ENCODE data around the gene LIFR. TPM values are rescaled to one million over a fixed set of nuclear protein-coding genes. Genes with fewer than 3 reads are reported as not detected.
"Not testable (repeated sequence)": the region's sequence is repeated elsewhere in the genome, so short reads cannot be mapped to it uniquely, and the experiment has no call there.

LIFR gene
- total RNA-seq, 1 donor from 2014 or later, result 116 TPM

- intact Hi-C loops (cut with DNase I), result no loop called here
- DNase-seq (ENCODE audit: low spot score in 2 of 2), result no peak
- TF ChIP-seq CTCF (IDR thresholded peaks at IDR 0.05), result no peak
Observed at GRCh38 chr5:38569180-38569579, 12.7 kb upstream of the LIFR start.

GRCh38 chr5:38567306-38567705 is 10.9 kb upstream of the LIFR start:
- H3K4me3 ChIP-seq; H3K27me3 ChIP-seq; H3K27ac ChIP-seq; H3K4me1 ChIP-seq; DNase-seq (ENCODE audit: low spot score in 2 of 2); intact Hi-C loops (cut with DNase I); H3K9me3 ChIP-seq; H3K36me3 ChIP-seq: not testable (repeated sequence)

More at GRCh38 chr5:38569180-38569579, 12.7 kb upstream of the LIFR start:
- H3K4me3 ChIP-seq, result no peak overlapping the region
- no peak overlapping the region for H3K27ac ChIP-seq
- H3K36me3 ChIP-seq, result no peaks in the 10 kb centered on the region
- H3K4me1 ChIP-seq, result no peaks in the 10 kb centered on the region
- H3K27me3 ChIP-seq, result no peaks in the 10 kb centered on the region
- no peaks in the 10 kb centered on the region for H3K9me3 ChIP-seq

- Histone ChIP-seq H3K4me1 (no peaks in the 10 kb centered on the region), H3K4me3 (no peak overlapping the region), H3K27me3 (no peaks in the 10 kb centered on the region), H3K27ac (no peak overlapping the region), H3K36me3 (no peaks in the 10 kb centered on the region), H3K9me3 (no peaks in the 10 kb centered on the region)
- intact Hi-C loops (cut with DNase I), result no loop called here
- no peak for DNase-seq (ENCODE audit: low spot score in 2 of 2)
- TF ChIP-seq CTCF (IDR thresholded peaks at IDR 0.05), result no peak
Observed at GRCh38 chr5:38563624-38564023, 7.2 kb upstream of the LIFR start.

GRCh38 chr5:38562444-38563210 is 6.2 kb upstream of the LIFR start:
- Histone ChIP-seq H3K27ac (no peak overlapping the region), H3K4me1 (peaks cover 0 to 2% of the 10 kb centered on the region in 2 donors), H3K36me3 (no peaks in the 10 kb centered on the region), H3K4me3 (no peak overlapping the region), H3K9me3 (no peaks in the 10 kb centered on the region), H3K27me3 (no peaks in the 10 kb centered on the region)
- no peak for TF ChIP-seq CTCF (IDR thresholded peaks at IDR 0.05)
- intact Hi-C loops (cut with DNase I), result no loop called here
- no peak for DNase-seq (ENCODE audit: low spot score in 2 of 2)

- no peaks in the 10 kb centered on the region for H3K9me3 ChIP-seq
- H3K4me3 ChIP-seq, result no peak overlapping the region
- peaks cover 0 to 3% of the 10 kb centered on the region in 2 donors for H3K4me1 ChIP-seq
- no peak for DNase-seq (ENCODE audit: low spot score in 2 of 2)
- H3K27ac ChIP-seq, result no peak overlapping the region
- intact Hi-C loops (cut with DNase I), result loop anchor here (5.0 to 10.0 kb wide), 2 partner anchors 47 to 515 kb away; partner anchors contain the start of gene RICTOR
- no peak for TF ChIP-seq CTCF (IDR thresholded peaks at IDR 0.05)
- no peaks in the 10 kb centered on the region for H3K27me3 ChIP-seq
- H3K36me3 ChIP-seq, result no peaks in the 10 kb centered on the region
Observed at GRCh38 chr5:38559428-38559827, 3.0 kb upstream of the LIFR start.

GRCh38 chr5:38557792-38558191 is 1.3 kb upstream of the LIFR start:
- no peak for TF ChIP-seq CTCF (IDR thresholded peaks at IDR 0.05)
- intact Hi-C loops (cut with DNase I), result loop anchor here (2.0 to 10.0 kb wide), 5 partner anchors 45 to 517 kb away; partner anchors contain the start of gene RICTOR
- peak overlapping the region in 1 of 2 donors; percentile 91 for H3K27ac ChIP-seq

More at GRCh38 chr5:38557792-38558191, 1.3 kb upstream of the LIFR start:
- Histone ChIP-seq H3K27me3 (no peaks in the 10 kb centered on the region), H3K4me1 (peaks cover 0 to 9% of the 10 kb centered on the region in 2 donors), H3K4me3 (peak overlapping the region; percentile 78 to 91), H3K9me3 (no peaks in the 10 kb centered on the region), H3K36me3 (no peaks in the 10 kb centered on the region)
- no peak for DNase-seq (ENCODE audit: low spot score in 2 of 2)
